Spleen (tissue), 7 donors: Measurements from ENCODE around the gene NEO1.

Source experiments
- CTCF ChIP-seq, 11 experiments: fragments of 200-600 bp in 7 of 11; fragments of 450-650 bp in 4 of 11; sonication (generic) in 4 of 11; IDR thresholded peaks in 8 of 11; conservative IDR thresholded peaks in 3 of 11; 1 replicate in 7 of 11; 2 replicates in 4 of 11; pipeline versions ENCODE4 v1.4.0 to v1.8.0; 2016 to 2021; ENCODE audit warnings: antibody characterized with exemption in 11 of 11, inconsistent platforms in 4 of 11, mild to moderate bottlenecking in 1 of 11
- POLR2A ChIP-seq, 3 donors: fragments of 450-650 bp; IDR thresholded peaks; one replicate each; pipeline ENCODE4 v1.5.1; 2017; ENCODE audit warnings: antibody characterized with exemption in 3 of 3, mild to moderate bottlenecking in 1 of 3
- donor health status: DM: no; HTN: no; CAD: no; lungs with moderate emphysema.
- donor health status: DM: no; HTN: no; CAD: no.
- donor health status: DM: no; HTN: no; CAD: no.

GRCh38 chr15:73326157-73326556 lies 273.9 kb downstream of the NEO1 start:
- TF ChIP-seq CTCF (IDR thresholded peaks at IDR 0.05 in 8 of 11, conservative IDR thresholded peaks at IDR 0.05 in 3 of 11): no peak
- no peak for TF ChIP-seq POLR2A (IDR thresholded peaks at IDR 0.05)
